ENCODE results near the gene SRRD. TPM values are rescaled to one million over a fixed set of nuclear protein-coding genes. Genes with fewer than 3 reads are reported as not detected.
"Not testable (repeated sequence)": the region's sequence is repeated elsewhere in the genome, so short reads cannot be mapped to it uniquely, and the experiment has no call there.

SRRD gene
- total RNA-seq, 6 experiments from 2014 or later = 11.4 to 15.2 (median 11.8) TPM

DNA sequence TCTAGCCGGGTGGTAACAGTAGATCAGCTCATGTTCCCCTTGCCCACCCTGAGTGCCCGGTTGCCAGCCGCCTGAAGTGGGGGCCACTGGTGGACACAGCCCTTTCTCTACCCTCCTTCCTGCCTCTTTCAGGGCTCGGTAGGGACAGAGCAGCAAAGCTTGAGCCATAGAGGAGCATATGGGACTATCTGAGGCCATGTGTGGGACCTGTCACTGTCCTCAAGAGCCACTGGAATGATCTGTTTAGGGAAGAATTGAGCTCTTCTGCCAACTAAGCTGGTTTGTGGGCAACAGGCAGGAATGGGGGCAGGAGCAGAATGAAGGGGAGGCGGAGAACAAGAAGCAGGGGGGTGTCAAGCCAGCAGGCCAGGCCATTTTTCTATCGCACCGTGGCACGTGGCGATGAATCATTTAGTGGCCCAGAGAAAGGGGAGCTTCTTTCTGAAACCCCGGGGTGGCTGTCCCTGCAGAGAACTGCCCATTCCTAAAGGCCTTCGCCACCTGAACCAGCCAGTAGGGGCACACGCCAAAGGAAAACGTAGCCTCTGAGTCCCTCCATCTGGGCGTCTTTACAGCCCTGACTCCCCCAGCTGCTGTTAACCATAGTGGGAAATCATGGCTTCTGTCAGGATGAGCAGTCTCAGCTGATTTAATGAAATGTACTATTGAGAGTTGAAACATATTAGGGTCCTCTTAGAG, 45.8 kb upstream of the SRRD start:
- H3K9me3 ChIP-seq = no peaks in the 10 kb centered on the region
- H3K27me3 ChIP-seq = no peaks in the 10 kb centered on the region
- TF ChIP-seq POLR2A (IDR thresholded peaks at IDR 0.05) = no peak
- no peak for TF ChIP-seq CTCF (IDR thresholded peaks at IDR 0.05)
- WGBS (ENCODE audit: insufficient coverage, low coverage, low lambda C conversion rate, missing lambda C conversion rate) = 78% methylated on average over 4 of the region's 14 CpGs
- intact Hi-C loops (cut with DNase I) = no loop called here
- H3K4me1 ChIP-seq = no peaks in the 10 kb centered on the region
- no peak for ATAC-seq
- no peaks in the 10 kb centered on the region for H3K36me3 ChIP-seq
- H3K27ac ChIP-seq = no peak overlapping the region
- H3K4me3 ChIP-seq = no peak overlapping the region
- no peak for DNase-seq

GRCh38 chr22:26438776-26439175, 44.9 kb upstream of the SRRD start:
- ATAC-seq; intact Hi-C loops (cut with DNase I); H3K27me3 ChIP-seq; H3K36me3 ChIP-seq; H3K4me3 ChIP-seq; DNase-seq; H3K4me1 ChIP-seq; H3K9me3 ChIP-seq; H3K27ac ChIP-seq: not testable (repeated sequence)
- 77% methylated on average over 3 of the region's 3 CpGs for WGBS (ENCODE audit: insufficient coverage, low coverage, low lambda C conversion rate, missing lambda C conversion rate)

- intact Hi-C loops (cut with DNase I) = no loop called here
- 49% methylated on average over 3 of the region's 3 CpGs for WGBS (ENCODE audit: insufficient coverage, low coverage, low lambda C conversion rate, missing lambda C conversion rate)
- ATAC-seq = no peak
- no peaks in the 10 kb centered on the region for H3K9me3 ChIP-seq
- H3K27me3 ChIP-seq = no peaks in the 10 kb centered on the region
- DNase-seq = no peak
- no peak overlapping the region for H3K27ac ChIP-seq
- H3K36me3 ChIP-seq = no peaks in the 10 kb centered on the region
- TF ChIP-seq CTCF (IDR thresholded peaks at IDR 0.05) (no peak), POLR2A (IDR thresholded peaks at IDR 0.05) (no peak)
- no peaks in the 10 kb centered on the region for H3K4me1 ChIP-seq
- H3K4me3 ChIP-seq = no peak overlapping the region
These were observed 44.1 kb upstream of the SRRD start for GRCh38 chr22:26439559-26439958.

- Histone ChIP-seq H3K27ac (no peak overlapping the region), H3K4me1 (no peaks in the 10 kb centered on the region), H3K9me3 (no peaks in the 10 kb centered on the region), H3K4me3 (no peak overlapping the region), H3K27me3 (no peaks in the 10 kb centered on the region), H3K36me3 (no peaks in the 10 kb centered on the region)
- ATAC-seq = no peak
- no peak for DNase-seq
- TF ChIP-seq CTCF (IDR thresholded peaks at IDR 0.05) (no peak), POLR2A (IDR thresholded peaks at IDR 0.05) (no peak)
- WGBS (ENCODE audit: insufficient coverage, low coverage, low lambda C conversion rate, missing lambda C conversion rate) = 60% methylated on average over 4 of the region's 4 CpGs
- intact Hi-C loops (cut with DNase I) = no loop called here
These were observed 41.5 kb upstream of the SRRD start for GRCh38 chr22:26442086-26442756.

- Histone ChIP-seq H3K9me3 (no peaks in the 10 kb centered on the region), H3K27me3 (no peaks in the 10 kb centered on the region), H3K4me3 (no peak overlapping the region), H3K4me1 (no peaks in the 10 kb centered on the region), H3K27ac (no peak overlapping the region), H3K36me3 (no peaks in the 10 kb centered on the region)
- intact Hi-C loops (cut with DNase I) = no loop called here
- DNase-seq = no peak
- ATAC-seq = no peak
- WGBS (ENCODE audit: insufficient coverage, low coverage, low lambda C conversion rate, missing lambda C conversion rate) = 79% methylated on average over 11 of the region's 16 CpGs
- no peak for TF ChIP-seq POLR2A (IDR thresholded peaks at IDR 0.05)
- TF ChIP-seq CTCF (IDR thresholded peaks at IDR 0.05) = no peak
These were observed 39.6 kb upstream of the SRRD start for GRCh38 chr22:26443901-26444690.
